ENCODE measurements around the gene PDE4D. TPM values are rescaled to one million over a fixed set of nuclear protein-coding genes. Genes with fewer than 3 reads are reported as not detected.

The PDE4D gene
- total RNA-seq, 2 experiments from 2014 or later, result 164 to 175 TPM

DNA sequence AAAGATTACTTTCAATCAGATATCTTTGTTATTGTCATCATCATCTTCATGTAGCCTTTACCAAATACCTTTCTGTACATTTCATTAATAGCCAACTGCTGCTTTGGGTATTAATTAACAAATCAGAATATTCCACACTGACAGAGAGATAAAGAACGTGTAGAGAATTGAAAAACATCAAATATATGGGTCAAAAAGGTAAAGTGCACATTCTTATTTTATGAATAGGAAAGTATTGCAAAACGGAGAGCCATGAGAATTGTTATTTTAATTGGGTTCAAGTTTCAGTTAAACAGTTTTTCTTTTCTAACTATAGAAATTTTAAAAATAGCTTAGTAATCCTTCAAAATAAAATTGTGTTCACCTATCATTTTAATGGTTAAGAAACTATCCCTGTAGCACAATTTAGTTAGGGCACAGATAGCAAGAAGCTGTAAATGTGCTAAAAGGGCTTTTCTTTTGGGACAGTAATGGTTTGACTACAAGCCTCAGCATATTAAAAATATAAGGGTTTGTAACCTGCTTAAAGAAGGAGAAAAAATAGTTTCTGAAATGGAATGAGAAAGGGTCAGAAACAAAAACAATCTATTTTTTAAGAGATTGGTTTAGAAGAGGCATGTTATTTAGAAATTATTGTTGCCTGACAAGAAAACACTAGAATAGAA is 62.9 kb downstream of the PDE4D start:
- TF ChIP-seq, protein P1, sequence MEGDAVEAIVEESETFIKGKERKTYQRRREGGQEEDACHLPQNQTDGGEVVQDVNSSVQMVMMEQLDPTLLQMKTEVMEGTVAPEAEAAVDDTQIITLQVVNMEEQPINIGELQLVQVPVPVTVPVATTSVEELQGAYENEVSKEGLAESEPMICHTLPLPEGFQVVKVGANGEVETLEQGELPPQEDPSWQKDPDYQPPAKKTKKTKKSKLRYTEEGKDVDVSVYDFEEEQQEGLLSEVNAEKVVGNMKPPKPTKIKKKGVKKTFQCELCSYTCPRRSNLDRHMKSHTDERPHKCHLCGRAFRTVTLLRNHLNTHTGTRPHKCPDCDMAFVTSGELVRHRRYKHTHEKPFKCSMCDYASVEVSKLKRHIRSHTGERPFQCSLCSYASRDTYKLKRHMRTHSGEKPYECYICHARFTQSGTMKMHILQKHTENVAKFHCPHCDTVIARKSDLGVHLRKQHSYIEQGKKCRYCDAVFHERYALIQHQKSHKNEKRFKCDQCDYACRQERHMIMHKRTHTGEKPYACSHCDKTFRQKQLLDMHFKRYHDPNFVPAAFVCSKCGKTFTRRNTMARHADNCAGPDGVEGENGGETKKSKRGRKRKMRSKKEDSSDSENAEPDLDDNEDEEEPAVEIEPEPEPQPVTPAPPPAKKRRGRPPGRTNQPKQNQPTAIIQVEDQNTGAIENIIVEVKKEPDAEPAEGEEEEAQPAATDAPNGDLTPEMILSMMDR (IDR thresholded peaks at IDR 0.05), result no peak
- H3K27me3 Mint-ChIP-seq, result peaks cover 14% of the 10 kb centered on the region
- H3K4me1 Mint-ChIP-seq (ENCODE audit: low read depth), result no peaks in the 10 kb centered on the region
- Histone ChIP-seq H3K4me3 (ENCODE audit: low read length) (no peak overlapping the region), H3K4me1 (ENCODE audit: insufficient read depth, low read length) (no peaks in the 10 kb centered on the region), H3K27ac (ENCODE audit: low read depth in 1 of 2, low read length in 2 of 2) (no peak overlapping the region), H3K27me3 (ENCODE audit: control insufficient read depth in 1 of 2, insufficient read depth in 2 of 2, low read length in 2 of 2) (no peaks in the 10 kb centered on the region), H3K9me3 (ENCODE audit: control insufficient read depth in 1 of 2, insufficient read depth in 1 of 2, low read length in 2 of 2) (no peaks in the 10 kb centered on the region), H3K36me3 (ENCODE audit: insufficient read depth, low read length) (no peaks in the 10 kb centered on the region)
- CTCF ChIA-PET, result no interaction called here
- intact Hi-C loops (cut with DNase I, micrococcal nuclease), result no loop called here
- H3K4me3 Mint-ChIP-seq, result no peak overlapping the region
- no peak overlapping the region for H3K27ac Mint-ChIP-seq
- ATAC-seq (ENCODE audit: poor library complexity), result no peak
- no peak for DNase-seq
- no peaks in the 10 kb centered on the region for H3K9me3 Mint-ChIP-seq
- POLR2A ChIA-PET, result no interaction called here
- H3K36me3 Mint-ChIP-seq (ENCODE audit: low read depth), result no peaks in the 10 kb centered on the region

- no peaks in the 10 kb centered on the region for H3K27me3 ChIP-seq (ENCODE audit: control insufficient read depth in 1 of 2, insufficient read depth in 2 of 2, low read length in 2 of 2)
- POLR2A ChIA-PET, result no interaction called here
- no peak for DNase-seq
- H3K27me3 Mint-ChIP-seq, result peaks cover 14% of the 10 kb centered on the region
- CTCF ChIA-PET, result no interaction called here
- no peak overlapping the region for H3K27ac Mint-ChIP-seq
- no peaks in the 10 kb centered on the region for H3K9me3 Mint-ChIP-seq
- no peak overlapping the region for H3K4me3 ChIP-seq (ENCODE audit: low read length)
- no peak overlapping the region for H3K4me3 Mint-ChIP-seq
- H3K27ac ChIP-seq (ENCODE audit: low read depth in 1 of 2, low read length in 2 of 2), result no peak overlapping the region
- no peaks in the 10 kb centered on the region for H3K36me3 ChIP-seq (ENCODE audit: insufficient read depth, low read length)
- no peaks in the 10 kb centered on the region for H3K4me1 ChIP-seq (ENCODE audit: insufficient read depth, low read length)
- intact Hi-C loops (cut with DNase I, micrococcal nuclease), result no loop called here
- H3K4me1 Mint-ChIP-seq (ENCODE audit: low read depth), result no peaks in the 10 kb centered on the region
- H3K9me3 ChIP-seq (ENCODE audit: control insufficient read depth in 1 of 2, insufficient read depth in 1 of 2, low read length in 2 of 2), result no peaks in the 10 kb centered on the region
- TF ChIP-seq, protein P1 (IDR thresholded peaks at IDR 0.05), result no peak
- no peaks in the 10 kb centered on the region for H3K36me3 Mint-ChIP-seq (ENCODE audit: low read depth)
- no peak for ATAC-seq (ENCODE audit: poor library complexity)
Observed at GRCh38 chr5:59829922-59830321, 63.6 kb downstream of the PDE4D start.

DNA sequence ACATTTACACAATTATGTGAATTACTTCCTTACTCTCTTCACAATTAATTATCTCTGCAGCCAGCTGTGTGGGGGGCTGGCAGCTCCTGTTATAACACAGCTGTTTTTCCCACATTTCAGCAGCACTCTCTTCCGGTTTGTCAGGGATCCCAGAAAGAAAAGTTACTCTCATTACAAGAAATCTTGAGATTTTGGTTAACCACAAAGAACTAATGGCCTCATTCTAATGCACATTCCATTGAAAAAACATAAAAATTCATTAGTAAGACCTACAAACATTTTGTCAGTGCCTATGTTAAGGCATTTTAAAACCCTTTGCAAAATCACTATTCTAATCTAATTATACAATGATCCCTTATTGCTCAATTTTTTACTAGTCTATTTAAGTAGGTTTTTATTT is 64.1 kb downstream of the PDE4D start:
- DNase-seq, result no peak
- Mint-ChIP-seq H3K4me3 (no peak overlapping the region), H3K27me3 (peaks cover 18% of the 10 kb centered on the region), H3K27ac (no peak overlapping the region), H3K9me3 (no peaks in the 10 kb centered on the region), H3K36me3 (ENCODE audit: low read depth) (no peaks in the 10 kb centered on the region), H3K4me1 (ENCODE audit: low read depth) (no peaks in the 10 kb centered on the region)
- Histone ChIP-seq H3K27me3 (ENCODE audit: control insufficient read depth in 1 of 2, insufficient read depth in 2 of 2, low read length in 2 of 2) (no peaks in the 10 kb centered on the region), H3K4me3 (ENCODE audit: low read length) (no peak overlapping the region), H3K36me3 (ENCODE audit: insufficient read depth, low read length) (no peaks in the 10 kb centered on the region), H3K4me1 (ENCODE audit: insufficient read depth, low read length) (no peaks in the 10 kb centered on the region), H3K9me3 (ENCODE audit: control insufficient read depth in 1 of 2, insufficient read depth in 1 of 2, low read length in 2 of 2) (no peaks in the 10 kb centered on the region), H3K27ac (ENCODE audit: low read depth in 1 of 2, low read length in 2 of 2) (no peak overlapping the region)
- intact Hi-C loops (cut with DNase I, micrococcal nuclease), result no loop called here
- ATAC-seq (ENCODE audit: poor library complexity), result no peak
- ChIA-PET POLR2A (no interaction called here), CTCF (no interaction called here)
- TF ChIP-seq, protein P1 (IDR thresholded peaks at IDR 0.05), result no peak
